ENCODE results near the gene TICAM2. TPM values are rescaled to one million over a fixed set of nuclear protein-coding genes. Genes with fewer than 3 reads are reported as not detected.

The TICAM2 gene
- total RNA-seq, 4 donors from 2014 or later = 1.2 to 4.7 (median 3.1) TPM

- Histone ChIP-seq H3K4me3 (no peak overlapping the region), H3K4me1 (no peaks in the 10 kb centered on the region), H3K27me3 (peaks cover 14% of the 10 kb centered on the region), H3K9me3 (no peaks in the 10 kb centered on the region), H3K27ac (no peak overlapping the region), H3K36me3 (no peaks in the 10 kb centered on the region)
- ATAC-seq = no peak
- TF ChIP-seq EP300 (IDR thresholded peaks at IDR 0.05) (no peak), POLR2AphosphoS5 (IDR thresholded peaks at IDR 0.05) (no peak), CTCF (IDR thresholded peaks at IDR 0.05) (no peak), POLR2A (IDR thresholded peaks at IDR 0.05) (no peak)
- 63 to 77% methylated on average over 1 of the region's 1 CpG for WGBS, 2 donors (ENCODE audit: low coverage in 1 of 2)
Observed at GRCh38 chr5:115641948-115642347, 39.7 kb upstream of the TICAM2 start.

GRCh38 chr5:115640274-115640673 lies 38.0 kb upstream of the TICAM2 start:
- WGBS, 2 donors (ENCODE audit: low coverage in 1 of 2) = 80 to 87% methylated on average over 1 to 2 of the region's 2 CpGs
- H3K4me1 ChIP-seq = no peaks in the 10 kb centered on the region
- ATAC-seq = no peak
- TF ChIP-seq POLR2A (IDR thresholded peaks at IDR 0.05) (no peak), EP300 (IDR thresholded peaks at IDR 0.05) (no peak), CTCF (IDR thresholded peaks at IDR 0.05) (no peak), POLR2AphosphoS5 (IDR thresholded peaks at IDR 0.05) (no peak)
- no peaks in the 10 kb centered on the region for H3K9me3 ChIP-seq
- H3K27ac ChIP-seq = no peak overlapping the region
- H3K4me3 ChIP-seq = no peak overlapping the region
- H3K27me3 ChIP-seq = peaks cover 10% of the 10 kb centered on the region
- no peaks in the 10 kb centered on the region for H3K36me3 ChIP-seq

DNA sequence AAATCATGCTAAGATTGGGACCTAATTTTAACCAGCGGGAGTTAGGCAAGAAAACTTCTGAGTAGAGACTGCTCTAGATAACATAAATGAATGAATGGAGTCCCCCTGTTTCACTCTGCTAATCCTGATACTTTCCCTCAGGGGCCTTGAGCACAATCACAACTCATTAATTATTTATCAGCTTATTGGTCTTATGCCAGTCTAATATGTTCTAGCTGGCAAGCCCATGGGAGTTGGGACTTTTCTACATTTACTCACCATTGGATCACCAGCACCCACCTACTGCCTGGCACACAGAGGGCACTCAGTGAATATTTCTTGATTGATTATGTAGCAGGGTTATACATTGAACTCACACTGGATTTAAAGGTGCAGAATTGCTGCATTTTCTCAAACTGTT lies 37.1 kb upstream of the TICAM2 start:
- no peak for TF ChIP-seq POLR2AphosphoS5 (IDR thresholded peaks at IDR 0.05)
- TF ChIP-seq EP300 (IDR thresholded peaks at IDR 0.05) = no peak
- no peak for TF ChIP-seq POLR2A (IDR thresholded peaks at IDR 0.05)
- no peak for TF ChIP-seq CTCF (IDR thresholded peaks at IDR 0.05)
- Histone ChIP-seq H3K9me3 (no peaks in the 10 kb centered on the region), H3K4me1 (peaks cover 0 to 2% (median 0%) of the 10 kb centered on the region in 3 donors), H3K27me3 (peaks cover 10% of the 10 kb centered on the region), H3K4me3 (no peak overlapping the region), H3K36me3 (no peaks in the 10 kb centered on the region), H3K27ac (no peak overlapping the region)
- no peak for ATAC-seq
- WGBS, 2 donors (ENCODE audit: low coverage in 1 of 2) = 88 to 93% methylated on average over 1 of the region's 1 CpG

GRCh38 chr5:115637507-115637906 lies 35.2 kb upstream of the TICAM2 start:
- Histone ChIP-seq H3K4me1 (peaks cover 0 to 7% (median 0%) of the 10 kb centered on the region in 3 donors), H3K36me3 (no peaks in the 10 kb centered on the region), H3K9me3 (no peaks in the 10 kb centered on the region), H3K27me3 (peaks cover 3% of the 10 kb centered on the region), H3K27ac (no peak overlapping the region), H3K4me3 (no peak overlapping the region)
- TF ChIP-seq POLR2AphosphoS5 (IDR thresholded peaks at IDR 0.05) (no peak), EP300 (IDR thresholded peaks at IDR 0.05) (no peak), POLR2A (IDR thresholded peaks at IDR 0.05) (no peak), CTCF (IDR thresholded peaks at IDR 0.05) (no peak)
- no peak for ATAC-seq
- 79 to 89% methylated on average over 4 of the region's 4 CpGs for WGBS, 2 donors (ENCODE audit: low coverage in 1 of 2)

- WGBS, 2 donors (ENCODE audit: low coverage in 1 of 2) = 83% methylated on average over 1 of the region's 1 CpG; no CpG with 5 or more reads in 1 of the 2 donors
- no peaks in the 10 kb centered on the region for H3K9me3 ChIP-seq
Observed at GRCh38 chr5:115636008-115636407, 33.7 kb upstream of the TICAM2 start.

More at GRCh38 chr5:115636008-115636407, 33.7 kb upstream of the TICAM2 start:
- no peak for TF ChIP-seq EP300 (IDR thresholded peaks at IDR 0.05)
- no peak for TF ChIP-seq POLR2A (IDR thresholded peaks at IDR 0.05)
- TF ChIP-seq CTCF (IDR thresholded peaks at IDR 0.05) = no peak
- TF ChIP-seq POLR2AphosphoS5 (IDR thresholded peaks at IDR 0.05) = no peak
- peaks cover 0 to 7% (median 0%) of the 10 kb centered on the region in 3 donors for H3K4me1 ChIP-seq
- H3K36me3 ChIP-seq = no peaks in the 10 kb centered on the region
- ATAC-seq = no peak
- no peak overlapping the region for H3K4me3 ChIP-seq
- H3K27ac ChIP-seq = no peak overlapping the region
- H3K27me3 ChIP-seq = peaks cover 3% of the 10 kb centered on the region

All from gastroesophageal sphincter (tissue), 4 donors.